Activated effector memory CD4-positive, alpha-beta T cell treated with Interleukin-2 at 50 U/mL for 16 hours (primary cell): ENCODE measurements around the gene PRKAR2A.
A peak's percentile ranks its signal among the peaks of the same experiment; 100 is the strongest.

Source experiments
- DNase-seq: peaks from one replicate; pipeline ENCODE4 v3.0.0-alpha.2; 2020

The PRKAR2A gene

GRCh38 chr3:48847504-48848423 lies at the start of gene PRKAR2A:
TSS of gene PRKAR2A (minus strand) at chr3:48847874. CDS start at chr3:48847596, 278 bp downstream.
- peak; percentile 78 for DNase-seq

- no peak for DNase-seq
These were observed 49.3 kb upstream of the PRKAR2A start for GRCh38 chr3:48896936-48897335.

GRCh38 chr3:48894516-48894915 lies 46.8 kb upstream of the PRKAR2A start:
- DNase-seq = no peak

- DNase-seq = no peak
These were observed 43.9 kb upstream of the PRKAR2A start for GRCh38 chr3:48891606-48892005.

- DNase-seq = no peak
These were observed 38.1 kb upstream of the PRKAR2A start for GRCh38 chr3:48885753-48886152.

GRCh38 chr3:48881652-48882114 lies 34.0 kb upstream of the PRKAR2A start:
- DNase-seq = no peak

- no peak for DNase-seq
These were observed 33.3 kb upstream of the PRKAR2A start for GRCh38 chr3:48881006-48881405.

- no peak for DNase-seq
These were observed 32.3 kb upstream of the PRKAR2A start for GRCh38 chr3:48879994-48880377.

GRCh38 chr3:48879307-48879993 lies 31.8 kb upstream of the PRKAR2A start:
- no peak for DNase-seq

GRCh38 chr3:48877671-48878070 lies 30.0 kb upstream of the PRKAR2A start:
- DNase-seq = no peak

- DNase-seq = no peak
These were observed 15.4 kb upstream of the PRKAR2A start for GRCh38 chr3:48863122-48863521.

GRCh38 chr3:48859206-48859605 lies 11.5 kb upstream of the PRKAR2A start:
- no peak for DNase-seq

GRCh38 chr3:48858709-48859108 lies 11.0 kb upstream of the PRKAR2A start:
- no peak for DNase-seq

- no peak for DNase-seq
These were observed 10.0 kb upstream of the PRKAR2A start for GRCh38 chr3:48857641-48858040.

- DNase-seq = no peak
These were observed 8.8 kb upstream of the PRKAR2A start for GRCh38 chr3:48856469-48856868.

- no peak for DNase-seq
These were observed 8.2 kb upstream of the PRKAR2A start for GRCh38 chr3:48855681-48856447.

- no peak for DNase-seq
These were observed 4.5 kb upstream of the PRKAR2A start for GRCh38 chr3:48852151-48852550.

- DNase-seq = no peak
These were observed 3.7 kb upstream of the PRKAR2A start for GRCh38 chr3:48851407-48851806.

GRCh38 chr3:48848816-48849515 lies 1.3 kb upstream of the PRKAR2A start:
- DNase-seq = no peak

- DNase-seq = peak; percentile 35
These were observed 596 bp downstream of the PRKAR2A start for GRCh38 chr3:48847053-48847503.

GRCh38 chr3:48845170-48845569 lies 2.5 kb downstream of the PRKAR2A start:
- DNase-seq = no peak

- DNase-seq = no peak
These were observed 10.5 kb downstream of the PRKAR2A start for GRCh38 chr3:48837163-48837562.
